SU-DHL-6 (cell line): ENCODE measurements around the gene PPFIBP1.

Experiments used
- CTCF ChIP-seq: fragments of 200-600 bp; sonication (generic); IDR thresholded peaks from one replicate; pipeline ENCODE4 v1.5.1; 2017; ENCODE audit warnings: antibody characterized with exemption, mild to moderate bottlenecking, low read length, moderate library complexity; ENCODE audit not compliant: insufficient read depth, poor library complexity, severe bottlenecking
- EZH2phosphoT487 ChIP-seq: fragments of 200-600 bp; sonication (generic), shearing (Covaris generic); conservative IDR thresholded peaks from 2 replicates; pipeline ENCODE4 v1.6.1; 2018; ENCODE audit warnings: mild to moderate bottlenecking, antibody characterized with exemption, low read length, moderate library complexity, mixed read lengths

- TF ChIP-seq CTCF: no peak
- TF ChIP-seq EZH2phosphoT487: no peak
Observed at GRCh38 chr12:27651201-27651600, 127.2 kb downstream of the PPFIBP1 start.
